ENCODE measurements around the gene PRDM1. TPM values are rescaled to one million over a fixed set of nuclear protein-coding genes. Genes with fewer than 3 reads are reported as not detected.

Gene PRDM1
- total RNA-seq, 2 donors from 2014 or later, result 1.3 to 2.6 TPM

DNA sequence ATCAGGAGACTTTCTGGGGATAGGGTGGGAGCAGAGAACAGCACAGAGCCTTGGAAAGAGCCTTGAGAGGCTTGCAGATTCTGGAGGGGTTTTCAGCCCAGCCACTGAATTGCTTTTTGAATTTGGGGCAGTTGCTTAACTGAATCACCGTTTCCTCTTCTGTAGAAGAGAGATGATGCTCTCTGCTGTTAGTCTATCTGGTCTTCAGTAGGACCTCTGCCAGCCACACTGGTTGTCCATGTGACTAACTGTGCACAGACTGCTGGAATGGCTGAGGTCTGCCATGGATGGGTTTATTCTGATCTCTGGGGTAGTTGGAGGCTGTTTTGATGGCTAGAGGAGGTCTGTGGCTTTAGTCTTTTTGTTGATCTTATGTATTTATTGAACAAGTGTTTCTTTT is 21.4 kb upstream of the PRDM1 start:
- WGBS, 2 donors, result 79 to 100% methylated on average over 1 of the region's 1 CpG
- TF ChIP-seq, protein P1, sequence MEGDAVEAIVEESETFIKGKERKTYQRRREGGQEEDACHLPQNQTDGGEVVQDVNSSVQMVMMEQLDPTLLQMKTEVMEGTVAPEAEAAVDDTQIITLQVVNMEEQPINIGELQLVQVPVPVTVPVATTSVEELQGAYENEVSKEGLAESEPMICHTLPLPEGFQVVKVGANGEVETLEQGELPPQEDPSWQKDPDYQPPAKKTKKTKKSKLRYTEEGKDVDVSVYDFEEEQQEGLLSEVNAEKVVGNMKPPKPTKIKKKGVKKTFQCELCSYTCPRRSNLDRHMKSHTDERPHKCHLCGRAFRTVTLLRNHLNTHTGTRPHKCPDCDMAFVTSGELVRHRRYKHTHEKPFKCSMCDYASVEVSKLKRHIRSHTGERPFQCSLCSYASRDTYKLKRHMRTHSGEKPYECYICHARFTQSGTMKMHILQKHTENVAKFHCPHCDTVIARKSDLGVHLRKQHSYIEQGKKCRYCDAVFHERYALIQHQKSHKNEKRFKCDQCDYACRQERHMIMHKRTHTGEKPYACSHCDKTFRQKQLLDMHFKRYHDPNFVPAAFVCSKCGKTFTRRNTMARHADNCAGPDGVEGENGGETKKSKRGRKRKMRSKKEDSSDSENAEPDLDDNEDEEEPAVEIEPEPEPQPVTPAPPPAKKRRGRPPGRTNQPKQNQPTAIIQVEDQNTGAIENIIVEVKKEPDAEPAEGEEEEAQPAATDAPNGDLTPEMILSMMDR (IDR thresholded peaks at IDR 0.05), result no peak
- no peak for TF ChIP-seq POLR2A (IDR thresholded peaks at IDR 0.05)

DNA sequence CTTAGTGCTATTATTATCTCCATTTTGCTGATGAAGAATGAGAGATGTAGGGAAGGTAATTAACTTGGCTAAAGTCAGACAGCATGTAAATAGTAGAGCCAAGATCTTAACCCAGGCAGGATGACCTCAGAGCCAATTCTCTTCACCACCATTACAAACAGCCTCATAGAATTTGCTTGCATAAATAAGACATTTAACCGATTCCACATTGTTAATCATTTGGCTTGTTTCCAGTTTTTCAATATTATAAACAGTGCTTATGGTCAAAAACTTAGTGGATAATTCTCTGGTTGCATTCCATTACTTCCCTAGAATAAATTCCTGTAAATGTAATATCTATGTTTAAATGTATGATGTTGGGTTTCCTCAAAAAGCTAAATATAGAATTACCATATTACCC is 19.1 kb upstream of the PRDM1 start:
- ATAC-seq (no peak), DNase-seq (no peak)
- Histone ChIP-seq H3K27me3 (no peaks in the 10 kb centered on the region), H3K4me1 (peaks cover 9% of the 10 kb centered on the region), H3K36me3 (replicated peaks in 1 of 2; ENCODE audit: insufficient read depth in 1 of 2, low read depth in 2 of 2) (no peaks in the 10 kb centered on the region), H3K27ac (no peak overlapping the region), H3K4me3 (no peak overlapping the region), H3K9me3 (no peaks in the 10 kb centered on the region)
- TF ChIP-seq, protein P1 (IDR thresholded peaks at IDR 0.05), result no peak
- TF ChIP-seq POLR2A (IDR thresholded peaks at IDR 0.05), result no peak
- 70 to 78% methylated on average over 1 of the region's 1 CpG for WGBS, 2 donors
- intact Hi-C loops (cut with DNase I), result no loop called here

More for the DNA sequence above, 21.4 kb upstream of the PRDM1 start:
- intact Hi-C loops (cut with DNase I), result no loop called here
- Histone ChIP-seq H3K36me3 (replicated peaks in 1 of 2; ENCODE audit: insufficient read depth in 1 of 2, low read depth in 2 of 2) (no peaks in the 10 kb centered on the region), H3K4me1 (peaks cover 7% of the 10 kb centered on the region), H3K27ac (no peak overlapping the region), H3K9me3 (no peaks in the 10 kb centered on the region), H3K4me3 (no peak overlapping the region), H3K27me3 (no peaks in the 10 kb centered on the region)
- ATAC-seq (no peak), DNase-seq (no peak)

DNA sequence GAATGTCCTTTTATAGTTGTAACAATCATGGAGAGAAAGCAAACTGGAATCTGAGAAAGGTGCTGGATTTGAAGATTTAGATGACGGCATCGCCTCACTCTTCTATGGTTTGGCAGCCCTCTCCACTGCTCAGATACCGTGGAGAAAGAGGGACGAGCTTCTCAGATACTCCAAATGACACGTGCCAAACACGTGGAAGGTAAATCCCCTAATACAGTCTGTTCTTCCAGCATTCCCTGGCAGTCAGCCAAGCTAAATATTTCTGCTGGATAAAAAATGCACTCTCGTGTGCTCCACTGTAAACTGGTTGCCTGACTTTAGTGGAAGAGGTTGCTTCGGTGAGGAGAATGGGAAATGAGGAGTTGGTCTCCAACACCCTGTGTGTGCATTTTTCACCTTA is 16.7 kb upstream of the PRDM1 start:
- no peaks in the 10 kb centered on the region for H3K27me3 ChIP-seq
- ATAC-seq, result no peak

DNA sequence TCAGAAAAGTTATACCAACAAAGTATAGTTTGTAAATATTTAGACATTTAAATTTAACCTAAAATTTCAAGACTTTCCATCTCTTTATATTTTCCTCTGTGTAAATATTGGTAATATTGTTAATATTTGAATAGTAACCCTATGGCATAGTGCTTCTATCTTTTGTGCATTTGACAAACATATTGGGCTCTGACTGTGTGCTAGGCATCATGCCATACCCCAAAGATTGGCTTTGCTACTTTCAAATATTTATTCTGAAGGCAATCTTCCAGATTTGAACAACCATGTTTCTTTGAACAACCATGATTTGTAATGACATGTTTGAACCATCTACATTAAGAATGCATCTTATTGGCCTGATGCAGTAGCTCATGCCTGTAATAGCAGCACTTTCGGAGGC is 15.5 kb upstream of the PRDM1 start:
- H3K9me3 ChIP-seq, result no peaks in the 10 kb centered on the region
- no peaks in the 10 kb centered on the region for H3K36me3 ChIP-seq (replicated peaks in 1 of 2; ENCODE audit: insufficient read depth in 1 of 2, low read depth in 2 of 2)
- no peak overlapping the region for H3K4me3 ChIP-seq
- no peak overlapping the region for H3K27ac ChIP-seq
- no peaks in the 10 kb centered on the region for H3K27me3 ChIP-seq
- 76 to 77% methylated on average over 1 of the region's 1 CpG for WGBS, 2 donors
- TF ChIP-seq POLR2A (IDR thresholded peaks at IDR 0.05), result no peak
- TF ChIP-seq, protein P1 (IDR thresholded peaks at IDR 0.05), result no peak
- intact Hi-C loops (cut with DNase I), result no loop called here
- peaks cover 9% of the 10 kb centered on the region for H3K4me1 ChIP-seq
- ATAC-seq, result no peak
- DNase-seq, result no peak

More for the DNA sequence above, 16.7 kb upstream of the PRDM1 start:
- no peaks in the 10 kb centered on the region for H3K9me3 ChIP-seq
- no peak overlapping the region for H3K4me3 ChIP-seq
- H3K4me1 ChIP-seq, result peaks cover 9% of the 10 kb centered on the region
- no peak for TF ChIP-seq POLR2A (IDR thresholded peaks at IDR 0.05)
- H3K36me3 ChIP-seq (replicated peaks in 1 of 2; ENCODE audit: insufficient read depth in 1 of 2, low read depth in 2 of 2), result no peaks in the 10 kb centered on the region
- intact Hi-C loops (cut with DNase I), result no loop called here
- peak; percentile 25 to 61 (median 33) for DNase-seq
- 19 to 25% methylated on average over 8 of the region's 8 CpGs for WGBS, 2 donors
- no peak overlapping the region for H3K27ac ChIP-seq

DNA sequence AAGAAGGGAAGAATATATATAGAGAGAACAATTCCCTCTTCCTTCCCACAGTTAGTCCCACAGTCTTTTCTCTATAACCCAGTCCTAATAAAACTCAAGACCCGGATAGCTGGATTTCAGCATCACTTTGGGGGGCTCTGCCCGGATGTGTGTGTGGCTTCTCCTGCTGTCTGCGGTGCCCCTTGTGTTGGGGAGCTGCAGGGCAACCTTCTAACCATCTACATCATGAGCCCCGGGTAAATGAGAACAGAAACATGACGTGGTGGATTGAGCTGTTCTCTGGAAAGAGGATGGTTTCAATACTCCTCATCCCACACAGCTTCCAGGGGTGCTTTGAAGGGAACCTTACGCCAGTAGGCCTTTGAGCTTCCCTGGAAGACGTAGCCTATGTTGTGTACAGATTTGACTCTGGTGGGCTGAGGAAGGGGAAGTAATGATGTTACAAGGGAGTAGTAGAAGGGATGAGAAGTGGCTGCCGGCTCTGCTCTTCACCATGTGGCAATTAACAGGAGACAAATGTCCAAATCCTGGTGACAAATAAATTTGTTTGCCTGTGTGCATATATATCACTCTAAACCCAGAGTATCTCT is 13.5 kb upstream of the PRDM1 start:
- H3K9me3 ChIP-seq, result no peaks in the 10 kb centered on the region
- no peak for DNase-seq
- intact Hi-C loops (cut with DNase I), result no loop called here
- WGBS, 2 donors, result 68 to 83% methylated on average over 8 of the region's 8 CpGs
- no peaks in the 10 kb centered on the region for H3K36me3 ChIP-seq (replicated peaks in 1 of 2; ENCODE audit: insufficient read depth in 1 of 2, low read depth in 2 of 2)
- peaks cover 9% of the 10 kb centered on the region for H3K4me1 ChIP-seq
- no peak overlapping the region for H3K4me3 ChIP-seq
- no peak for TF ChIP-seq POLR2A (IDR thresholded peaks at IDR 0.05)
- TF ChIP-seq, protein P1 (IDR thresholded peaks at IDR 0.05), result no peak
- no peak for ATAC-seq
- H3K27me3 ChIP-seq, result no peaks in the 10 kb centered on the region
- H3K27ac ChIP-seq, result no peak overlapping the region

Measured in body of pancreas (tissue), 4 donors.